ENCODE results near the gene KCTD15.

The KCTD15 gene

DNA sequence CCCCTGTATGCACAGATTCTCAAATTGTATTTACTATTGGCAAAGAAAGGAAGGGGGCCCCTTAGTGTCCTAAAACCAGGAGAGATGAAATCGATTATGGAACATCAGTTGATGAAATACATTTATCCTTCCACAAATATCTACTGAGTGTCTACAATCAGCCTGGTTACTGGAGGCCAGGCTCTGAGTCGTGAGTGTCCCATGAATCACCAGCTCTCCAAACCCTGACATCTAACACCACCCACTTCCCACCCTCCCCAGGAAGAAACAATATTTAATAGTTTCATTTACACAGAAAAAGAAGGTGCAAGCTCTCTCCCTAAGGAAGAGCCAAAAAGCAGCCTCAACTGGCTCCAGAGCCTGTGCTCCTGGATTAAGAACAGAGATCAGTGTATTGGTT, 25.2 kb downstream of the KCTD15 start:
- Histone ChIP-seq H4K20me1 (ENCODE audit: low read depth, low read length) (no peaks in the 10 kb centered on the region), H3K9me3 (ENCODE audit: insufficient read depth, low read length) (no peaks in the 10 kb centered on the region), H3K27me3 (ENCODE audit: low read length) (no peaks in the 10 kb centered on the region), H2AFZ (ENCODE audit: low read depth, low read length, severe bottlenecking) (no peak overlapping the region), H3F3A (ENCODE audit: insufficient read depth) (no peaks in the 10 kb centered on the region), H3K9me2 (replicated peaks; ENCODE audit: insufficient read depth, low read length) (no peaks in the 10 kb centered on the region), H3K9ac (ENCODE audit: low read length) (no peak overlapping the region), H3K36me3 (ENCODE audit: low read length) (no peaks in the 10 kb centered on the region), H3K27ac (ENCODE audit: low read depth, low read length) (no peak overlapping the region), H3K4me3 (ENCODE audit: insufficient read depth, low read length, poor library complexity, severe bottlenecking) (no peak overlapping the region), H3K4me2 (ENCODE audit: low read depth, low read length, poor library complexity, severe bottlenecking) (no peak overlapping the region), H3K79me2 (ENCODE audit: insufficient read depth, low read length) (no peaks in the 10 kb centered on the region)
- no peak for TF ChIP-seq CTCF (IDR thresholded peaks at IDR 0.05; ENCODE audit: insufficient read depth, low read length, poor library complexity, severe bottlenecking)
- TF ChIP-seq EZH2phosphoT487 (conservative IDR thresholded peaks at IDR 0.05; ENCODE audit: low read length): no peak

DNA sequence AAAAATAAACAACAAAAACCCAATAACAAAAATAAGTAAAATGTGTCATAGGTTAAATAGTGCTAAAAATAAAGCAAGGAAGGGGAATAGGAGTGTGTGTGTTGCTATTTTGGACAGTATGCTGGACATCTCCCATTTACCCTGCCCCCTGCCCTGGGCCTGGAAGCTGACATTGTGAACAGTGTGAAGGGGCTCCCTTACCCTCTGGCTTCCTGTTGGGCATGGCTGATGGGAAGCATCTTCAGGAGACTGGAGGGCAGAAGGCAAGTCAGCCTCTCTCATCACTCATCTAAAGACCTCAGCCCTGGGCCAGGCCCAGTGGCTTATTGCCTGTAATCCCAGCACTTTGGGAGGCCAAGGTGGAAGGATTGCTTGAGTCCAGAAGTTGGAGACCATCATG, 26.7 kb downstream of the KCTD15 start:
- Histone ChIP-seq H3K79me2 (ENCODE audit: insufficient read depth, low read length) (no peaks in the 10 kb centered on the region), H3K4me2 (ENCODE audit: low read depth, low read length, poor library complexity, severe bottlenecking) (no peak overlapping the region), H3K36me3 (ENCODE audit: low read length) (no peaks in the 10 kb centered on the region), H3K9me2 (replicated peaks; ENCODE audit: insufficient read depth, low read length) (no peaks in the 10 kb centered on the region), H4K20me1 (ENCODE audit: low read depth, low read length) (no peaks in the 10 kb centered on the region), H3K9ac (ENCODE audit: low read length) (no peak overlapping the region), H3K27ac (ENCODE audit: low read depth, low read length) (no peak overlapping the region), H3K27me3 (ENCODE audit: low read length) (no peaks in the 10 kb centered on the region), H3K4me3 (ENCODE audit: insufficient read depth, low read length, poor library complexity, severe bottlenecking) (no peak overlapping the region), H3K9me3 (ENCODE audit: insufficient read depth, low read length) (no peaks in the 10 kb centered on the region), H2AFZ (ENCODE audit: low read depth, low read length, severe bottlenecking) (no peak overlapping the region), H3F3A (ENCODE audit: insufficient read depth) (no peaks in the 10 kb centered on the region)
- no peak for TF ChIP-seq CTCF (IDR thresholded peaks at IDR 0.05; ENCODE audit: insufficient read depth, low read length, poor library complexity, severe bottlenecking)
- no peak for TF ChIP-seq EZH2phosphoT487 (conservative IDR thresholded peaks at IDR 0.05; ENCODE audit: low read length)

GRCh38 chr19:33825556-33825955, 28.9 kb downstream of the KCTD15 start:
- no peak overlapping the region for H3K4me3 ChIP-seq (ENCODE audit: insufficient read depth, low read length, poor library complexity, severe bottlenecking)
- no peak overlapping the region for H3K4me2 ChIP-seq (ENCODE audit: low read depth, low read length, poor library complexity, severe bottlenecking)
- H3K36me3 ChIP-seq (ENCODE audit: low read length): no peaks in the 10 kb centered on the region
- H3K9me2 ChIP-seq (replicated peaks; ENCODE audit: insufficient read depth, low read length): no peaks in the 10 kb centered on the region
- H3F3A ChIP-seq (ENCODE audit: insufficient read depth): no peaks in the 10 kb centered on the region
- H3K27me3 ChIP-seq (ENCODE audit: low read length): no peaks in the 10 kb centered on the region
- H4K20me1 ChIP-seq (ENCODE audit: low read depth, low read length): no peaks in the 10 kb centered on the region
- no peak overlapping the region for H3K27ac ChIP-seq (ENCODE audit: low read depth, low read length)
- H3K9me3 ChIP-seq (ENCODE audit: insufficient read depth, low read length): no peaks in the 10 kb centered on the region
- H2AFZ ChIP-seq (ENCODE audit: low read depth, low read length, severe bottlenecking): no peak overlapping the region
- no peaks in the 10 kb centered on the region for H3K79me2 ChIP-seq (ENCODE audit: insufficient read depth, low read length)
- H3K9ac ChIP-seq (ENCODE audit: low read length): no peak overlapping the region
- TF ChIP-seq CTCF (IDR thresholded peaks at IDR 0.05; ENCODE audit: insufficient read depth, low read length, poor library complexity, severe bottlenecking) (no peak), EZH2phosphoT487 (conservative IDR thresholded peaks at IDR 0.05; ENCODE audit: low read length) (no peak)

DNA sequence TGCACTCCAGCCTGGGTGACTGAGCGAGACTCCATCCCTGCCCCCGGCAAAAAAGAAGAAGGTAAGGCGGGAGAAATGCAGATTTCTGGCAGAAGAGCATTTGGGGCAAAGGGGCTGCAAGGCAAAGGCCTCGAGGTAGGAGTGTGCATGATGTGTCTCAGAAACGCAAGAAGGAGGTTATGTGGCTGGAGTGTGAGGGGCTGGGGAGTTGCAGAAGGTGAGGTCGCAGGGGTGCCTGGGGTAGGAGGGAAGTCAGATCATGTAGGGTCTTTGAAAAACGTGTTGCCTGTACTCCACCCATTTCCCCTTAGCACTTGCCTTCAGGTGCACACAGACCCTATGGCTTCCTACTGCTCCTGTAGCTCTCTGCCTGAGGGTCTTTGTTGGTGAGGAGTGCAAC, 29.9 kb downstream of the KCTD15 start:
- H3K36me3 ChIP-seq (ENCODE audit: low read length): no peaks in the 10 kb centered on the region
- no peak overlapping the region for H3K4me2 ChIP-seq (ENCODE audit: low read depth, low read length, poor library complexity, severe bottlenecking)
- H3K27ac ChIP-seq (ENCODE audit: low read depth, low read length): no peak overlapping the region
- no peaks in the 10 kb centered on the region for H4K20me1 ChIP-seq (ENCODE audit: low read depth, low read length)
- H3K4me3 ChIP-seq (ENCODE audit: insufficient read depth, low read length, poor library complexity, severe bottlenecking): no peak overlapping the region
- TF ChIP-seq EZH2phosphoT487 (conservative IDR thresholded peaks at IDR 0.05; ENCODE audit: low read length): no peak
- no peak for TF ChIP-seq CTCF (IDR thresholded peaks at IDR 0.05; ENCODE audit: insufficient read depth, low read length, poor library complexity, severe bottlenecking)
- no peaks in the 10 kb centered on the region for H3F3A ChIP-seq (ENCODE audit: insufficient read depth)
- H2AFZ ChIP-seq (ENCODE audit: low read depth, low read length, severe bottlenecking): no peak overlapping the region
- no peak overlapping the region for H3K9ac ChIP-seq (ENCODE audit: low read length)
- H3K9me3 ChIP-seq (ENCODE audit: insufficient read depth, low read length): no peaks in the 10 kb centered on the region
- no peaks in the 10 kb centered on the region for H3K79me2 ChIP-seq (ENCODE audit: insufficient read depth, low read length)
- H3K9me2 ChIP-seq (replicated peaks; ENCODE audit: insufficient read depth, low read length): no peaks in the 10 kb centered on the region
- no peaks in the 10 kb centered on the region for H3K27me3 ChIP-seq (ENCODE audit: low read length)
